Activated CD8-positive, alpha-beta T cell treated with anti-CD3 and anti-CD28 coated beads for 36 hours (primary cell): Measurements from ENCODE around the gene ZNF786. TPM values are rescaled to one million over a fixed set of nuclear protein-coding genes. Genes with fewer than 3 reads are reported as not detected.

ENCODE experiments used
- ATAC-seq: fragments of 200-7000 bp; cut with Tn5 transposase; one replicate; pipeline ENCODE4 v1.10.0; 2021; ENCODE audit warnings: mild to moderate bottlenecking, moderate library complexity
- CTCF ChIA-PET: fragments of 350-600 bp; sonication (Branson Sonifier 250); formaldehyde crosslinking; loops from one replicate; lab custom pipeline; 2021; ENCODE audit warnings: antibody characterized with exemption; lab: Charles Lee
- POLR2A ChIA-PET: fragments of 350-600 bp; sonication (Branson Sonifier 250); formaldehyde crosslinking; loops from one replicate; lab custom pipeline; 2021; ENCODE audit warnings: antibody characterized with exemption; lab: Charles Lee
- DNase-seq: peaks from one replicate; pipeline ENCODE4 v3.0.0-alpha.2; 2020
- H3K27ac Mint-ChIP-seq: one replicate; pipeline ENCODE4 v1.8.0; 2021; ENCODE audit warnings: mild to moderate bottlenecking, mixed read lengths
- H3K27me3 Mint-ChIP-seq: one replicate; pipeline ENCODE4 v1.8.0; 2021; ENCODE audit warnings: mixed read lengths
- H3K36me3 Mint-ChIP-seq: one replicate; pipeline ENCODE4 v1.8.0; 2021; ENCODE audit warnings: low read depth, mixed read lengths
- H3K4me1 Mint-ChIP-seq: one replicate; pipeline ENCODE4 v1.8.0; 2021; ENCODE audit warnings: low read depth, mixed read lengths
- H3K4me3 Mint-ChIP-seq: one replicate; pipeline ENCODE4 v1.8.0; 2021; ENCODE audit warnings: mild to moderate bottlenecking, moderate library complexity, mixed read lengths
- H3K9me3 Mint-ChIP-seq: one replicate; pipeline ENCODE4 v1.8.0; 2021; ENCODE audit warnings: mixed read lengths
- CTCF ChIP-seq: fragments of 200-600 bp; IDR thresholded peaks from one replicate; pipeline ENCODE4 v1.8.0; 2022; ENCODE audit warnings: antibody characterized with exemption, mild to moderate bottlenecking
- intact Hi-C: fragments of 100-400 bp; cut with micrococcal nuclease; formaldehyde crosslinking; loops from one replicate; pipeline ENCODE4 v1.10.0; 2022
- total RNA-seq, 2 experiments: library from RNA; stranded (reverse); gene quantifications; one replicate each; pipeline ENCODE4 v1.2.3, GENCODE V29; 2021

ZNF786 gene
- total RNA-seq, 2 experiments from 2014 or later = 4.0 to 4.3 TPM

- CTCF ChIA-PET = interaction anchor here (1.7 kb wide), 1 partner anchor 12 kb away, joined by 7 read pairs; no protein-coding TSS in a partner anchor
- no peak for TF ChIP-seq CTCF
- no peaks in the 10 kb centered on the region for H3K4me1 Mint-ChIP-seq
Measured at GRCh38 chr7:149053885-149054284, 36.6 kb downstream of the ZNF786 start.

GRCh38 chr7:149053384-149053783 lies 37.1 kb downstream of the ZNF786 start:
- intact Hi-C loops = no loop called here
- no peak for DNase-seq
- Mint-ChIP-seq H3K4me1 (no peaks in the 10 kb centered on the region), H3K36me3 (no peaks in the 10 kb centered on the region), H3K27ac (no peak overlapping the region), H3K27me3 (no peaks in the 10 kb centered on the region), H3K9me3 (no peaks in the 10 kb centered on the region), H3K4me3 (no peak overlapping the region)
- no peak for ATAC-seq
- TF ChIP-seq CTCF = no peak
- CTCF ChIA-PET = interaction anchor here (1.7 kb wide), 1 partner anchor 12 kb away, joined by 7 read pairs; no protein-coding TSS in a partner anchor
- POLR2A ChIA-PET = no interaction called here

More at GRCh38 chr7:149053885-149054284, 36.6 kb downstream of the ZNF786 start:
- no peak overlapping the region for H3K4me3 Mint-ChIP-seq
- POLR2A ChIA-PET = interaction anchor here (1.1 kb wide), 1 partner anchor 12 kb away, joined by 3 read pairs; no protein-coding TSS in a partner anchor
- DNase-seq (no peak), ATAC-seq (no peak)
- H3K27me3 Mint-ChIP-seq = no peaks in the 10 kb centered on the region
- H3K36me3 Mint-ChIP-seq = no peaks in the 10 kb centered on the region
- H3K9me3 Mint-ChIP-seq = no peaks in the 10 kb centered on the region
- intact Hi-C loops = no loop called here
- H3K27ac Mint-ChIP-seq = no peak overlapping the region

GRCh38 chr7:149050941-149051340 lies 39.6 kb downstream of the ZNF786 start:
- no peak for TF ChIP-seq CTCF
- no peak overlapping the region for H3K4me3 Mint-ChIP-seq

GRCh38 chr7:149048805-149049204 lies 41.7 kb downstream of the ZNF786 start:
- Mint-ChIP-seq H3K4me1 (no peaks in the 10 kb centered on the region), H3K4me3 (no peak overlapping the region), H3K27me3 (no peaks in the 10 kb centered on the region), H3K9me3 (no peaks in the 10 kb centered on the region), H3K27ac (no peak overlapping the region), H3K36me3 (no peaks in the 10 kb centered on the region)
- ATAC-seq (no peak), DNase-seq (no peak)
- TF ChIP-seq CTCF = no peak
- intact Hi-C loops = no loop called here
- POLR2A ChIA-PET = interaction anchor here (0.6 kb wide), 1 partner anchor 11 kb away, joined by 3 read pairs; no protein-coding TSS in a partner anchor
- CTCF ChIA-PET = interaction anchor here (0.7 to 1.7 kb wide), 3 partner anchors 17 to 43 kb away, joined by 3 to 16 read pairs (median 5); no protein-coding TSS in a partner anchor

More at GRCh38 chr7:149050941-149051340, 39.6 kb downstream of the ZNF786 start:
- no peaks in the 10 kb centered on the region for H3K9me3 Mint-ChIP-seq
- ChIA-PET POLR2A (no interaction called here), CTCF (interaction anchor here (0.6 to 1.4 kb wide), 2 partner anchors 15 to 71 kb away, joined by 4 to 5 read pairs; no protein-coding TSS in a partner anchor)
- no peaks in the 10 kb centered on the region for H3K36me3 Mint-ChIP-seq
- H3K4me1 Mint-ChIP-seq = no peaks in the 10 kb centered on the region
- no peaks in the 10 kb centered on the region for H3K27me3 Mint-ChIP-seq
- H3K27ac Mint-ChIP-seq = no peak overlapping the region
- intact Hi-C loops = no loop called here
- DNase-seq (no peak), ATAC-seq (no peak)

- intact Hi-C loops = no loop called here
- no peaks in the 10 kb centered on the region for H3K4me1 Mint-ChIP-seq
- ATAC-seq = no peak
Measured at GRCh38 chr7:149046416-149046815, 44.1 kb downstream of the ZNF786 start.

More at GRCh38 chr7:149046416-149046815, 44.1 kb downstream of the ZNF786 start:
- no peak overlapping the region for H3K4me3 Mint-ChIP-seq
- POLR2A ChIA-PET = no interaction called here
- H3K36me3 Mint-ChIP-seq = no peaks in the 10 kb centered on the region
- DNase-seq = no peak
- H3K9me3 Mint-ChIP-seq = no peaks in the 10 kb centered on the region
- no peaks in the 10 kb centered on the region for H3K27me3 Mint-ChIP-seq
- TF ChIP-seq CTCF = no peak
- CTCF ChIA-PET = interaction anchor here (1.0 to 1.8 kb wide), 2 partner anchors 20 to 41 kb away, joined by 4 to 6 read pairs; no protein-coding TSS in a partner anchor
- no peak overlapping the region for H3K27ac Mint-ChIP-seq
